Activated CD4-positive, alpha-beta T cell treated with anti-CD3 and anti-CD28 coated beads for 24 hours (primary cell): ENCODE data around the gene ARHGAP45.

Source experiments
- DNase-seq, 2 donors: peaks; one replicate each; pipeline ENCODE4 v3.0.0-alpha.2; 2020; ENCODE audit warnings: low read depth in 2 of 2

The ARHGAP45 gene

DNA sequence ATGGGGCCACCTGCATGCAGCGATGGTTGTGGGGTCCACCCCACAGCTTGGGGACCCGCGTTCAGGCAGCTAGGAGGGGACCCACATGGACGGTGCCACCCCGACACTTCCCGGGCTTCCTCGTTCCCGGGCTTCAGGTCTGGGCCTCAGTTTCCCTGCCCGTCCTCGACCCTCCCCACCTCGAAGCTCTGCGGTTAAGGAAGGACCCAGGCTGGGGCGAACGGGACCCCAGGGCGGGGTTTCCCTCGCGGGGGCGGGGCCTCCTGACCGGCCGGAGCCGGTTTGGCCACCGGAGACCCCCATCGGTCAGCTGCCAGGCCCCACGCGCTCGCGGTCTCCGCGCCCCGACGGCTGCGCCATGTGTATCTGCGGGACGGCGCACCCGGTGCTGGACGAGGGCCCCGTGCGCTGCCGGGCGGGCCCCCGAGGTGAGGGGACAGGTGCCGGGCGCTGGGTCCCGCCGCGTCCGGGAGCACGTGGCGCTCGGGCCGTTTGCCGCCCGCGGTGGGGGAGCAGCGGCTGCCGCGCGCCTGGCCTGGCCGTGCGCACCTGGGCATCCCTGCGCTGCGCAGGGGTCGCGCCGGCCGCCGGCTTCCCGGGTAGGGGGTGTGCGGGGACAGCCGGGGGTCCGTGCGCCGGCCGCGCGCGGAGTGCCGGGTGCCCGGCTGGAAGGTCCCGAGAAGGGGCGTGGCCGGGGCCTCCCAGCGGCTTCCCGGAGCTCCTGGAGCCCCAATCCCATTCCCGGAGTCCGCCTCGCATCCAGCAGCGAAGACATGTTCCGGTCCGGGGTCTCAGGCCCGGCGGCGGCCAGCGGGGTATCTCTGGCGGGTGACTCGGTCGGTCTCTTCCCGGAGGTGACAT, 4.2 kb downstream of the ARHGAP45 start:
- no peak for DNase-seq

- DNase-seq = no peak
Measured at GRCh38 chr19:1072371-1073015, 5.5 kb downstream of the ARHGAP45 start.

DNA sequence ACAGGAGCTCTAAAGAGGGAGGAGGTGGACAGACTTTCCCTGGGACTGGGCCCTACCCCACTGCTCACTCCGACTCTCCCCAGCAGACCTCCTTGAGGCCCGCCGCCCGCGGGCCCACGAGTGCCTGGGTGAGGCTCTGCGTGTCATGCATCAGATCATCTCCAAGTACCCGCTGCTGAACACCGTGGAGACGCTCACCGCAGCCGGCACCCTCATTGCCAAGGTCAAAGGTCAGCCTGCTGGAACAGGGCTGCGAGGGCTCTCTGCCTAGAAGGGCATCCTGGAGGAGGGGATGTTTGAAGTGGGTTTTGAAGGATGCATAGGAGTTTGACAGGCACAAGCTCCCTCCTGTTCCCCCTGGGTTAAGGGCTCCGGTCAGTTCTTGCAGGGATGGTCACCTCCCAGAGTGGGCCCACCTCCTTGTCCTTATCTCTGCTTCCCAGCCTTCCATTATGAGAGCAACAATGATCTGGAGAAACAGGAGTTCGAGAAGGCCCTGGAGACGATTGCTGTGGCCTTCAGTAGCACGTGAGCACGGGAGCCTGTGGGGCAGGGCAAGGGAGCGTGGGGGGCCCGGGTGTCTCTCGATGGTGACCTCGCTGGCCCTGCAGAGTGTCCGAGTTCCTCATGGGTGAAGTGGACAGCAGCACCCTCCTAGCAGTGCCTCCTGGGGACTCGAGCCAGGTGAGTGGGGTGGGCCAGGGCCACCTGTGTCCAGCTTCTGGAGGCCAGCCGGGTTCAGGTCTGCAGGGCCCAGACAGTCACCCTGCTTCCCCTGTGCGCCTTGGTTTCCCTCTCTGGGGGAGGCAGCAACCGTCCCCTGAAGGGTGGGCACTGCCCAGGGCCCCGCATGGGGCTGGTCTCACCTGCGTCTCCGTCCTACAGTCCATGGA, 6.3 kb downstream of the ARHGAP45 start:
- no peak for DNase-seq

DNA sequence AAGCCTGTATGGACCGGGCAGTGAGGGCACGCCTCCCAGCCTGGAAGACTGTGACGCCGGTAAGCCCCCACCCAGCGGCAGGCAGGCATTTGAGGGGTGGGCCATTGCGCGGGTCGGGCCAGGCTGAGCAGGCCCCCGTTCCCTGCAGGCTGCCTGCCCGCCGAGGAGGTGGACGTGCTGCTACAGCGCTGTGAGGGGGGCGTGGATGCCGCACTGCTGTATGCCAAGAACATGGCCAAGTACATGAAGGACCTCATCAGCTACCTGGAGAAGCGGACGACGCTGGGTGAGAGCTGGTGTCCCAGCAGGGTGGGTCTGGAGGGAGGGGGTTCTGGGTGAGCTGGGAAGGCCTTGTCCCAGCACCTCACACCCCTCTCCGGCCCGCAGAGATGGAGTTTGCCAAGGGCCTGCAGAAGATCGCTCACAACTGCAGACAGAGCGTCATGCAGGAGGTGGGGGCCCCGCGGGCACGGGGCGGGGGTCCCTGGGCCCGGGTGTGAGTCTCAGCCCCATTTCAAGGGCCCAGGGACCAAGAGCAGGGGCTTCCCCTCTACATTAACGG, 7.1 kb downstream of the ARHGAP45 start:
- no peak for DNase-seq

- peak; percentile 70 to 79 for DNase-seq
Measured at GRCh38 chr19:1074544-1075283, 7.7 kb downstream of the ARHGAP45 start.

DNA sequence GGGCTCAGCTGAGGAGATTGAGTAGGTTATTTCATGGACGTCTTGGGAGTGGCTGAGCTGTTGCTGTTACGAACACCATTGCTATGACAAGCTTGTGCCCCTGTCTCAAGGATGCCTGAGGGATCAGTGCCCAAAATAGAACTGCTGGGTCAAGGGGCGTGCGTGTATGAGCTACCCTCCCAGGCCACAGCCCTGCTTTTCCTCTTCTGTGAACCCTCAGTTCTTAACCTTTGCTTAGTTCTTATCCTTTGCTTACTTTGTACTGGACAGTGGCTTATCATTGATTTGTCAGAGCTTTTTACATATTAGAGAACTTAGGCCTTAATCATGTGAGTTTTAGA, 9.0 kb downstream of the ARHGAP45 start:
- no peak for DNase-seq

DNA sequence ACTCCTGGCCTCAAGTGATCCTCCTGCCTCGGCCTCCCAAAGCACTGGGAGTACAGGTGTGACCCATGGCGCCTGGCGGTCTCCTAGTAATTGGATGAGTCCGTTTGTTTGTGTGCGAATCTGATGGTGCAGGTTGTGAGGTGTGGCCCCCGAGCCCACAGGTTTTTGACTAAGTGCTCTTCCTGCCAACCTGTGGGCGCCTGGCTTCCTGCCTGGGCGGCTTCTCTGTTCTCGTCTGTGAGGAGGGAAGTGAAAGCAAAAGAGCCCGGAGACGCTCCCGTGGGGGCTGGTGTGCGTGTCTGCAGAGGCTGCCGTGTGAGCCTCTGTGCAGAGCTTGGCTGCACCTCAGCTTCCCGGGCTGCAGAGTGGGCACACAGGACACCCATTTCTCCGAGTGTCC, 10.0 kb downstream of the ARHGAP45 start:
- DNase-seq = peak; percentile 83 to 85

DNA sequence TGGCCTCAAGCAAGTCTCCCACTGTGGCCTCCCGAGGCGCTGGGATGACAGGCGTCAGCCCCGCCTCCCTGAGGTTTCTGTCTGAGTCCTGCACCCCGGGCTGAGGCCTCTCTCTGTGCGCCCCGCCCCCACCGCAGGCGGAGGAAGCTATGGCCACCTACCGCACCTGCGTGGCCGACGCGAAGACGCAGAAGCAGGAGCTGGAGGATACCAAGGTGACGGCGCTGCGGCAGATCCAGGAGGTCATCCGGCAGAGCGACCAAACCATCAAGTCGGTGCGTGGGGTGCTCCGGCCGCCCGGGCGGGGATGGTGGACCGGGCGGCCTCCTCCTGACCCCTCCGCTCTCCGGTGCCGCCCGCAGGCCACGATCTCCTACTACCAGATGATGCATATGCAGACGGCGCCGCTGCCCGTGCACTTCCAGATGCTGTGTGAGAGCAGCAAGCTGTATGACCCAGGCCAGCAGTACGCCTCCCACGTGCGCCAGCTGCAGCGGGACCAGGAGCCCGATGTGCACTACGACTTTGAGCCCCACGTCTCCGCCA, 12.7 kb downstream of the ARHGAP45 start:
- DNase-seq = peak in 1 of 2 donors; percentile 76

DNA sequence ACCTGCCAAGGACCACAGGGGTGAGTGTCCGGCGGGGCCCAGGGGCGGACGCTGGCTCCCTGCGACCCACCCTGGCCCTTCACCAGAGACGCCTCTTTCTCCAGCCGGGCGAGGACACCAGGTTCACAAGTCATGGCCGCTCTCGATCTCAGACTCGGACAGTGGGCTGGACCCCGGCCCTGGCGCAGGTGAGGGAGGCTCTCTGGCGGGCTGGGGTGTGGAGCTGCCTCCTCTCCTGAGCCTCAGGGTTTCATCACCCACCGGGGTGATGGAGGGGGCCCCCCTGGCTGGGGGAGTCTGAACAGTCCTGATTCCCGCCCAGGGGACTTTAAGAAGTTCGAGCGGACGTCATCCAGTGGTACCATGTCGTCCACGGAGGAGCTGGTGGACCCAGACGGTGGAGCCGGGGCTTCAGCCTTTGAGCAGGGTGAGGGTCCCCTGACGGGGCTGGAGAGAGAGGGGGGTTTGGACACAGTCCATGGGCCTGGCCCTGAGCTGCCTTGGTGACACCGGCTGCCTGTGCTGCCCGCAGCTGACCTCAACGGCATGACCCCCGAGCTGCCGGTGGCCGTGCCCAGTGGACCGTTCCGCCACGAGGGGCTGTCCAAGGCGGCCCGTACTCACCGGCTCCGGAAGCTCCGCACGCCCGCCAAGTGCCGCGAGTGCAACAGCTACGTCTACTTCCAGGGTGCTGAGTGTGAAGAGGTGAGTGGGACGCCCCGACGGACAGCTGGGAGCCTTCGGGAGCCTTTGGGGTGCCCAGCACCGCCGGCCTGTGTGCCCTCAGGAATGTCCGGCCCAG, 13.6 kb downstream of the ARHGAP45 start:
- DNase-seq = no peak

- no peak for DNase-seq
Measured at GRCh38 chr19:1081301-1082164, 14.6 kb downstream of the ARHGAP45 start.

- peak in 1 of 2 donors; percentile 74 for DNase-seq
Measured at GRCh38 chr19:1082165-1082927, 15.4 kb downstream of the ARHGAP45 start.

DNA sequence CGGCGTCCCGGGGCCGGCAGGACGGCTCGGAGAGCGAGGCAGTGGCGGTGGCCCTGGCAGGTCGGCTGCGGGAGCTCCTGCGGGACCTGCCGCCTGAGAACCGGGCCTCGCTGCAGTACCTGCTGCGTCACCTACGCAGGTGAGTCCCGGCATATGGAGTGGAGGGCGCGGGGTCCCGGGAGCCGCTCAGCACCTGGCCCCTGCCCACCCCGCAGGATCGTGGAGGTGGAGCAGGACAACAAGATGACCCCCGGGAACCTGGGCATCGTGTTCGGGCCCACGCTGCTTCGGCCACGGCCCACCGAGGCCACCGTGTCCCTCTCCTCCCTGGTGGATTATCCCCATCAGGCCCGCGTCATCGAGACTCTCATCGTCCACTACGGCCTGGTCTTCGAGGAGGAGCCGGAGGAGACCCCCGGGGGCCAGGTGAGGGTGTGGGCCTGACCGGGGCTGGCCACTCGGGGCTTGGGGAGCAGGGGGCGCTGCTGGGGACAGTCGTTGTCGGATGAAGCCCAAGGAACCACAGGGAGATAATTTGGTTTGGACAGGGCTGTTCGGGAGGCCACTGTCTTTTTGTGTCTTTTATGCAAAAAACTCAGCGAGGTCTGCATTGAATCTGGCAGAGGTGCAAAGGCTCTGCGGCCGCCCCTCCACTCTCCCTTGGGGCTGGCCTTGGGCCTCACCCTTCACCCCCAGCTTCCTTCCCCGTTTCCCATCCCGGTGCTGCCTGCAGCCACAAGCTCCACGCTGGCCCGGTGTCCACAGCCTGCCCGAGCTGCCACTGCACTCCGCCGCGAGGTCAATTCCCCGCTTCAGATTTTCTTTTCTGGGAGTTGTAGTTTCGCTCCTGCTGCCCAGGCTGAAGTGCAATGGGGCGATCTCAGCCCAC, 16.2 kb downstream of the ARHGAP45 start:
- DNase-seq = no peak

DNA sequence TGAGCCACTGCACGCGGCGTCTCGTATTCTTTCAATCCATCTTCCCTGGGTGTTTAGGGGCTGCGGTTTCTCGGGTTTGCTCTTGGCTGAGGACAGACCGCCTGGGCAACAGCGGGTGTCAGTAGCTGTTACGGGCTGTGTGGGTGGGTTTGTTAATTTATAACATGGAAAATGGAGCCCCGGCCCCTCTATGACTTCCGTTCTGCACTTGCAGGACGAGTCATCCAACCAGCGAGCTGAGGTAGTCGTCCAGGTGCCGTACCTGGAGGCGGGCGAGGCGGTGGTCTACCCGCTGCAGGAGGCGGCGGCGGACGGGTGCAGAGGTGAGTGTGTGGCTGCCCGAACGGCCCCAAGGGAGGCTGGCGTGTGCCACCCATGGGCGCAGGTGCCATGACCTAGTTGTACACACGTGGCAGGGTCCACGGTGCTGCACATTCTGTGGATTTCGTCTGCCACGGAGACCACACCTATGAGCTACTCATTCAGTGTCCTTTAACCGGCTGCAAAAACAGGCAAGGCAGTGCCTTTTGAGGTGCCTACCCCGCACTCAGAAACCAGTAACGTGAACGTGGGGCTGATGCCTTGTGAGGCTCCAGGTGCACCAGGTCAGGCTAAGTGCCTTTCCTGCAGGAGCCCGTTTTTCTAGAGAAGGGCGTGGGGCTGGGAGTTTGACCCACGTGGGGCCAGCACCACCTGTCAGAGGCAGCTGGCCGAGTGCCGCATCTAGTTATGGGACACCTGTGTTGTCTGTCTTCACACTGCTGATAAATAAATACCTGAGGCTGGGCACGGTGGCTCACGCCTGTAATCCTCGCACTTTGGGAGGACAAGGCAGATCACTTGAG, 17.3 kb downstream of the ARHGAP45 start:
- DNase-seq = no peak

GRCh38 chr19:1085053-1085658, 18.2 kb downstream of the ARHGAP45 start:
- no peak for DNase-seq

GRCh38 chr19:1085676-1086442, 18.9 kb downstream of the ARHGAP45 start:
- DNase-seq = no peak
